ENCODE results near the gene GSDMA.

GSDMA gene

DNA sequence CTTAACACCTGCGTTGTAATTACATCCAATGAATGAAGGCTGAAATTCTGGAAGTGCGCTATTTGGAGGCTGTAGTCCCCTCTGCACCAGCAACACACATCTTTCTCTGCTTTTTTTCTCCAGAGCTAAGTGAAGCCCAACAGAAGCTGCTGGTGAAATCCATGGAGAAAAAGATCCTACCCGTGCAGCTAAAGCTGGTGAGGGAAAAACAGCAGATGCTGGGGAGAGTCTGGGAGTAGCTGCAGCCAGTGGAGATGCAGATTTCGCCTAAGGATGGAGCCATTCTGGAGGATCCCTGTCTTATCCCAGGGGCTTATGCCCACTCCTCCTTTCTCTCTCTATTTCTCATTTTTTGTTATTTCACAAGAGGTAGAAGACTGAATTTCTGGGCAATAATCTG, 13.0 kb downstream of the GSDMA start:
- TF ChIP-seq, protein P1, sequence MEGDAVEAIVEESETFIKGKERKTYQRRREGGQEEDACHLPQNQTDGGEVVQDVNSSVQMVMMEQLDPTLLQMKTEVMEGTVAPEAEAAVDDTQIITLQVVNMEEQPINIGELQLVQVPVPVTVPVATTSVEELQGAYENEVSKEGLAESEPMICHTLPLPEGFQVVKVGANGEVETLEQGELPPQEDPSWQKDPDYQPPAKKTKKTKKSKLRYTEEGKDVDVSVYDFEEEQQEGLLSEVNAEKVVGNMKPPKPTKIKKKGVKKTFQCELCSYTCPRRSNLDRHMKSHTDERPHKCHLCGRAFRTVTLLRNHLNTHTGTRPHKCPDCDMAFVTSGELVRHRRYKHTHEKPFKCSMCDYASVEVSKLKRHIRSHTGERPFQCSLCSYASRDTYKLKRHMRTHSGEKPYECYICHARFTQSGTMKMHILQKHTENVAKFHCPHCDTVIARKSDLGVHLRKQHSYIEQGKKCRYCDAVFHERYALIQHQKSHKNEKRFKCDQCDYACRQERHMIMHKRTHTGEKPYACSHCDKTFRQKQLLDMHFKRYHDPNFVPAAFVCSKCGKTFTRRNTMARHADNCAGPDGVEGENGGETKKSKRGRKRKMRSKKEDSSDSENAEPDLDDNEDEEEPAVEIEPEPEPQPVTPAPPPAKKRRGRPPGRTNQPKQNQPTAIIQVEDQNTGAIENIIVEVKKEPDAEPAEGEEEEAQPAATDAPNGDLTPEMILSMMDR (IDR thresholded peaks at IDR 0.05; ENCODE audit: extremely low read depth, insufficient read depth, missing control alignments), result no peak
- in situ Hi-C loops (cut with MboI; ENCODE audit: low pct_unique_long_range_greater_than_20kb, low sequenced_read_pairs, unreplicated experiment), result loop anchor here (10.0 kb wide), 1 partner anchor 341 kb away; the partner anchor contains the start of gene STARD3
- no peak for DNase-seq (ENCODE audit: low spot score)

DNA sequence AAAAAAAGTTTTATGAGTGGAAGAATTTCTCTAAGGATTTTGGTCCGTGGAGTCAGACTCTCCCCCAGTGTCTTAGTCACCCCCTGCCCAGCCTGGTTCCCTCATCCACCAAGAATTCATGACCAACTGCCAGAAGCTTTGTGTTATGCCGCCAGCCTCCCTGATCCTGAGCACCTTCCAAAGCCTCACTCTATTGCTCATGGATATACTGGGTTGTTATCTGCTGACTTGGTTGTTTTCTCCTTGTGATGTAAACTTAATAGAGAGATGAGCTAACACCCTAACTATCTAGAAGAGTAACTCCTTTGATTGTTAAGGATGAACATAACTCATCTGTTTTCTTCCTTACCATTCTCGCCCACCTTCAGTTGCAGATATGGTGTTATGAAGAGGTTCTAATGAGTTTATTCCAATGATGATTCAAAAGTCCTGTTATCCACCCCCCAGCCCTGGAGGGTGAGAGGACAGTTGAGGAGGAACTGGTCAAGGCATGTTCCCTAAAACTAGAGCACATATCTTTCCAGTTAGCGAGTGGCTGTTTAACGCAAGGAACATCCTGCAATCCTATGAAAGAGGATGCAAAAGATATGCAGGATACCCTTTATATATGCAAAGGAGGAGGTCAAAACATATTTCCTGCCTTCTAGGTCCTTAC, 16.3 kb downstream of the GSDMA start:
- in situ Hi-C loops (cut with MboI; ENCODE audit: low pct_unique_long_range_greater_than_20kb, low sequenced_read_pairs, unreplicated experiment), result loop anchor here (10.0 kb wide), 1 partner anchor 344 kb away; the partner anchor contains the start of gene STARD3
- DNase-seq (ENCODE audit: low spot score), result no peak

DNA sequence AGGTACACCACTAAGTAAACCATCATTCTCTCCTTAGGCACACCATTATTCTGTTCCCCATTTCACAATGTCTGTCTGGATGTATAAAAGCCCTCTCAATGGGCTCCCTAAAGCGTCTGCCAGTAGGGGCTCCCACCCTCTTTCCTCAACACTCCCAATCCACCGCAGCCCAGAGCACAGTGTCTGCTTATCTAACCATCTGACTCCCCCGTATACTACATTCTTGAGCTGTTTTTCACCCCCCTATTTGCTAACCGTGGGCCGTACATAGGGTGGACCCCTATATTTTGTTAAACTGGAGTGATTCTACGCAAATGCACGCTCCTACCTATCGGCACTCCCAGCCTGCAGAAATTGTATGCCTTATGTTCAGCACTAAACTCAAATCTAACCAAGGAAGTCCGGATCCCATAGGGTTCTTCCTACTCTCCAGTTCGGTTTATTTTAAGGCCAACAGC, 17.1 kb downstream of the GSDMA start:
- in situ Hi-C loops (cut with MboI; ENCODE audit: low pct_unique_long_range_greater_than_20kb, low sequenced_read_pairs, unreplicated experiment), result loop anchor here (10.0 kb wide), 1 partner anchor 345 kb away; the partner anchor contains the start of gene STARD3
- TF ChIP-seq, protein P1 (IDR thresholded peaks at IDR 0.05; ENCODE audit: extremely low read depth, insufficient read depth, missing control alignments), result no peak
- no peak for DNase-seq (ENCODE audit: low spot score)

More for the DNA sequence above, 16.3 kb downstream of the GSDMA start:
- TF ChIP-seq, protein P1 (IDR thresholded peaks at IDR 0.05; ENCODE audit: extremely low read depth, insufficient read depth, missing control alignments), result no peak

DNA sequence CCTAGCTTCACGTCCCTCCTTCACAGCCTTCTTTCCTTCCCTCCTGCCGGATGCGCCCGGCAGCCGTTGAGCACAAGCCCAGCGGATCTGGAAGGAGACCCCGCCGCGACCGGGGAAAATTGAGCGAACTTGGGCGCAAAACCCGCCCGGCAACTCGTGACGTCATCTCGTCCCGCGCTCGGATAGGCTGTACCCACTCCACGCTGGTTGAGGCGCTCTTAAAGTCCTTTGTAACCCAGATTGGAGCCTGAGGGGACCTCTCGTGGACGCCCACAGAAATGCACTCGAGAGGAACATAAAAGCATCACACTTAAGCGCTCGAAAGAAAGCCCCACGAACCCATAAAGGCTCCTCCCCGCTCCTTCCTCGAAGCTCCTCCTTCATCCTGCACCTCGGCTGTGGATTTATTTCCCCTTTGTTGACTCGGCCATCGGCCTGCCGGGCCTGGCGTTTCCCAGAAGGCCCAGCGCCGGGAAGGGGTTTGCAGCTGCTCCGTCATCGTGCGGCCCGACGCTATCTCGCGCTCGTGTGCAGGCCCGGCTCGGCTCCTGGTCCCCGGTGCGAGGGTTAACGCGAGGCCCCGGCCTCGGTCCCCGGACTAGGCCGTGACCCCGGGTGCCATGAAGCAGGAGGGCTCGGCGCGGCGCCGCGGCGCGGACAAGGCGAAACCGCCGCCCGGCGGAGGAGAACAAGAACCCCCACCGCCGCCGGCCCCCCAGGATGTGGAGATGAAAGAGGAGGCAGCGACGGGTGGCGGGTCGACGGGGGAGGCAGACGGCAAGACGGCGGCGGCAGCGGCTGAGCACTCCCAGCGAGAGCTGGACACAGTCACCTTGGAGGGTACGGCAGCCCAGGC, 17.8 kb downstream of the GSDMA start, which contains the start of gene PSMD3:
Gene PSMD3 (plus strand): TSS at position 457 of the 856 bp plus-strand sequence. CDS start 164 bp downstream, at position 621.
- DNase-seq (ENCODE audit: low spot score), result peak; percentile 97
- in situ Hi-C loops (cut with MboI; ENCODE audit: low pct_unique_long_range_greater_than_20kb, low sequenced_read_pairs, unreplicated experiment), result no loop called here
- TF ChIP-seq, protein P1 (IDR thresholded peaks at IDR 0.05; ENCODE audit: extremely low read depth, insufficient read depth, missing control alignments), result peak; percentile 70

DNA sequence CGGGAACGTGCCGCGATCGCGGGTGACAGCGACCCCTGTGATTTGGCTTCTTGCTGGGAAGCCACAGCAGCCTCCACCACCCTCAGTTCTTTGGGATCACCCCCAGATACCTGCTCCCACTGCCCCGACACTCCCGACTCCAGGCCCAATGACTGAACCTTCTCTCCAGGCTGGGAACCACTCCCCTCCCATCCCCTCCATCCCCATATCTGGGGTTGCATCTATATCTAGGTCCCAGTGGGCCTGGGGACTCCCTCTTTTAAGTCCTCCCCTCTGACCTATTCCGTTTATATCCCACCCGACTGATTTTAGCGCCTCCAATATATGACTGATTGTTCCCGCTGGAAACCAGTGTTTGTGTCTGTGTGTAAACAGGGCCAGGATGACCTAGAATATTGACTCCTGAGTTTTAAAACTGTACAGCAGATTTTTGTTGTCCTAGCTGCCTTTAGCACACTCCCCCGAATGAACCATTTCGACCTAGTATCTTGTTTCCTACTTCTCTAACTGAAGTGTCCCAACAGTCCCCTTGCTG, 18.5 kb downstream of the GSDMA start:
- in situ Hi-C loops (cut with MboI; ENCODE audit: low pct_unique_long_range_greater_than_20kb, low sequenced_read_pairs, unreplicated experiment), result no loop called here
- DNase-seq (ENCODE audit: low spot score), result no peak
- TF ChIP-seq, protein P1 (IDR thresholded peaks at IDR 0.05; ENCODE audit: extremely low read depth, insufficient read depth, missing control alignments), result no peak

DNA sequence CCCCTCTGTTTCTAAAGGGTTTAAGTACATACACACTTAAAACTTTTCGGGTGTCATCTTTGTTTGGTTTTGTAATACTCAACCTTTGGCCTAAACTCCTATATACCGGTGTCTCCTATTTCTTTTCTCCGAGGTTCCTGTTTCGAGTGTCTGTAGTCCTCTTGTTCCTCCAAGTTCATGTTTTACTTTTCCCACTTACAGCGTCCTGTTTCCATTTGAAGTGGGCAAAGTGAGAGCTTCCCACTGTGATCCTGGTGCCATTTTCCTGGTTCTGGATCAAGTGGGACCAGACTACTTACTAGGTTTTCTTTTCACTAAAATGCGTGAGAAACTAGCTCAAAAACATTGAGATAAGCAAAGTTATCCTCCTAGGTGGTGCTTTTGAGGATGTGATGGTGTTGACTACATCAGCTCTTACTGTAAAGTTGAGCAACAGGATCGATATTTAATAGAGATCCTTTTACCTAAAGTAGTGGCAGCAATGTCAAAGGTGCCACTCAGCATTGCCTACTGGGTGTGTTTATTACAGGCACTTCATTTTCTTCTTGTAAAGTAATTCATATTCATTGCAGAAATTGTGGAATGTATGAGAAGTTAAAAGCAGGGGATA, 19.1 kb downstream of the GSDMA start:
- no peak for DNase-seq (ENCODE audit: low spot score)
- TF ChIP-seq, protein P1 (IDR thresholded peaks at IDR 0.05; ENCODE audit: extremely low read depth, insufficient read depth, missing control alignments), result no peak
- in situ Hi-C loops (cut with MboI; ENCODE audit: low pct_unique_long_range_greater_than_20kb, low sequenced_read_pairs, unreplicated experiment), result no loop called here
